Measurements from ENCODE around the gene PDIA4.

The PDIA4 gene

DNA sequence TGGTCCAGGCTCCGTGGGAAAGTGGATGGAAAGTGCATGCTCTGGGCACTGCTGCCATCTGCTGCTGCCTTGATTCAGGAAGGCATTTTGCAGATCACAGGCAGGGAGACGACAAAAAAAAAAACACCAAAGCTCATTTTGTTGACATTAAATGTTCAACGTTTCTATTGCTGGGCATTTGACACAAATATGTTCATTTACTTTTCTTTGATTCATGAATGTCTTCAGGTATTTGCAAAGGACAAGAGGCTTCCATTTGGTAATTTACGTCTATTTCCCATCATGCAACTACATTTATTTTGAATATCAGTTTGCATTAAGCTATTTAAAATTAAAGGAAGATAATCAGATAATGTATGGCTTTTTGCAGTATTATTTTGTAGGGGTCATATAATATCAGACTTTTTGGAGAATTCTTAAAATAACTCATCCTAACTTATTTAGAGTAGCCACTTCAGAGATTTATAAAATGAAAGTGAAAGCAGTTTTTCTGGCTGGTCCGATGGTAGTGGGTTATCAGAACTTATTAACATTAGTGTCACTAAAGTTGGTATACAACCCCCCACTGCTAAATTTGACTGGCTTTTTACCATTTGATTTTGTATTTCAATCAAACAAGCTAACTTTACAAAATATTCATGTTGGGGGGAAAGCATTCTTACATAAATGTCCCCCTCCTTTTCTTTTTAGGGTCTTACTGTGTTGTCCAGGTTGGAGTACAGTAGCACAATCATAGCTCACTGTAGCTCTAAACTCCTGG, 65.3 kb downstream of the PDIA4 start:
- no peaks in the 10 kb centered on the region for H3K27me3 ChIP-seq (replicated peaks; ENCODE audit: control insufficient read depth, insufficient read depth, low read length)
- no peaks in the 10 kb centered on the region for H3K36me3 ChIP-seq (ENCODE audit: control insufficient read depth, insufficient read depth, low read length)
- peak; percentile 71 for DNase-seq (ENCODE audit: extremely low read depth, insufficient read length)
- peak overlapping the region; percentile 72 for H3K4me3 ChIP-seq (replicated peaks; ENCODE audit: low read depth, low read length)
- peak; percentile 81 for TF ChIP-seq CTCF (IDR thresholded peaks at IDR 0.05; ENCODE audit: insufficient read depth, low read length, poor library complexity, severe bottlenecking)

DNA sequence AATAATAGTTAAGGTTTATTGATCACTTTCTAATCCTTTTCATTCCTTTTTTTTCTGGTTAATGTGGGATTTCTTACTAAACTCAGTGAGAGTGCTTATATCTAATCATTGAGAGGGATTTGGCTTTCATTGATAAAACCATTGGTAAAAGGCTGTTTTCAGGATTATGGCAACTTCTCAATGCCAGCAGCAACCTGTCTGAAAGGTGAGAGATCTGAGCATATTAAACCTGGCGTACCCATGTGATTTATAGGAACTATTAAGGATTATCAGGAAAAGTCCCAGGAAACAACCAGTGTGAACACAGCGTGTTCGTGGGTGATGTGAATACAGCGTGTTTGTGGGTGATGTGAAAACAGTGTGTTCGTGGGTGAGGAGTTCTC, 65.9 kb downstream of the PDIA4 start:
- Histone ChIP-seq H3K27me3 (replicated peaks; ENCODE audit: control insufficient read depth, insufficient read depth, low read length) (no peaks in the 10 kb centered on the region), H3K36me3 (ENCODE audit: control insufficient read depth, insufficient read depth, low read length) (no peaks in the 10 kb centered on the region), H3K4me3 (replicated peaks; ENCODE audit: low read depth, low read length) (peak overlapping the region; percentile 72)
- no peak for TF ChIP-seq CTCF (IDR thresholded peaks at IDR 0.05; ENCODE audit: insufficient read depth, low read length, poor library complexity, severe bottlenecking)
- DNase-seq (ENCODE audit: extremely low read depth, insufficient read length): no peak

DNA sequence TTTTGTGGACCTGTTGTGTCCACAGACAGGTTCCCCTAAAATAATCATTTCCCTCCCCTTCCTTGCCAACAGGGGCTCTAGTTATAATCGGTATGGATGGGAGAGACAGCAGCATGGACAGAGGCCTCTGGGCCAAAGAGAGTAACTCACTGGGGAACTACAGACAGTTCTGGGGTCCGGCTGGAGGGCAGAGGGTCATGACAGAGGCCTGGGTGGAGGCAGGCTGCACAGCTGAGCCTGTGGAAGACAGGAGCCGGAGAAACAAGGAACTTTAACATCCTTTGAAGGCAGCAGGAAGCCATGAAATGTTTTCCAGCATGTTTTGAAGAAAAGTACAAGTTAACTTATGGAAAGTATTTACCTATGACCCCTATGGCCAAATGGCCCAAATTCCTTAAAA, 68.6 kb downstream of the PDIA4 start:
- no peak for TF ChIP-seq CTCF (IDR thresholded peaks at IDR 0.05; ENCODE audit: insufficient read depth, low read length, poor library complexity, severe bottlenecking)
- no peak for DNase-seq (ENCODE audit: extremely low read depth, insufficient read length)
- H3K36me3 ChIP-seq (ENCODE audit: control insufficient read depth, insufficient read depth, low read length): no peaks in the 10 kb centered on the region

GRCh38 chr7:148958061-148958460, 70.2 kb downstream of the PDIA4 start:
- TF ChIP-seq CTCF (IDR thresholded peaks at IDR 0.05; ENCODE audit: insufficient read depth, low read length, poor library complexity, severe bottlenecking): no peak
- H3K27me3 ChIP-seq (replicated peaks; ENCODE audit: control insufficient read depth, insufficient read depth, low read length): no peaks in the 10 kb centered on the region
- DNase-seq (ENCODE audit: extremely low read depth, insufficient read length): no peak
- no peaks in the 10 kb centered on the region for H3K36me3 ChIP-seq (ENCODE audit: control insufficient read depth, insufficient read depth, low read length)
- H3K4me3 ChIP-seq (replicated peaks; ENCODE audit: low read depth, low read length): no peak overlapping the region

More for the DNA sequence above, 68.6 kb downstream of the PDIA4 start:
- Histone ChIP-seq H3K4me3 (replicated peaks; ENCODE audit: low read depth, low read length) (no peak overlapping the region), H3K27me3 (replicated peaks; ENCODE audit: control insufficient read depth, insufficient read depth, low read length) (no peaks in the 10 kb centered on the region)

DNA sequence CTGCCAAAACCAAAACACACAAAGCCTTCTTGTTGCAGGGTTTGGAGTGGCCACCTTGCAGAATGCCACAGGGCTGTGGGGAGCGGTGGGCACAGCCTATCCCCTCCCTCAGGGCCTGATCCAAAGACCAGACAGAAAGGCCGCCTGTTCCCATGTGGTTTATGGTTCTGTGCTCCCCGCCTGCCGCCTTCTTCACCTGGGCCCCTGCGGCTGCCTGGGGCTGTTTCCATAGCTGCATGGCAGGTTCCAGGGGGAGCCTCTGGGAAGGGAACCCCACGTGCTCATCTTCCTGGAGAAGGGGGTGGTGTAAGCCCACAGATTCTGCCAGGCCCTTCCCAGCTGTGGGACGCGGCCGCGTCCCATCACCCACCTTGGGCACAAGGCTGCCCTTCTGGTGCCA, 73.5 kb downstream of the PDIA4 start:
- Histone ChIP-seq H3K36me3 (ENCODE audit: control insufficient read depth, insufficient read depth, low read length) (no peaks in the 10 kb centered on the region), H3K27me3 (replicated peaks; ENCODE audit: control insufficient read depth, insufficient read depth, low read length) (no peaks in the 10 kb centered on the region), H3K4me3 (replicated peaks; ENCODE audit: low read depth, low read length) (no peak overlapping the region)
- DNase-seq (ENCODE audit: extremely low read depth, insufficient read length): no peak
- no peak for TF ChIP-seq CTCF (IDR thresholded peaks at IDR 0.05; ENCODE audit: insufficient read depth, low read length, poor library complexity, severe bottlenecking)

DNA sequence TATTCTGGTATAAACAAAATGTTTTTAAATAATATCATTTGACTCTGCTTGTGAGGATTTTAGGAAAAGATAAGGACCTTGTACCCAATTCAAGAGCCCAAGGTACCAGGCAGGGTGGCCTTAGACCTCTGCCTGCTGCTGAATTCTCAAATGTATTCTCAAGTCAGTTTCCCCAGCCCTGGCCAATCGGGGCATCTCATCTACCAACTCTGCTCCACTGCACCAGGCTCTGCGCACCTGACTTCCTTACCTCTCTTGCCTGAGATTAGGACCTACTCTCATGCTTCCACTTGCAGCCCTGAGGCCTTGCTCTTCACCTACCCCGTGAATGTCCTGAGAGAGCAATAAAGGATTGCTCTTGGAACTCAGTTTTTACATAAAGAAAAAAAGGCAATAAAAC, 74.6 kb downstream of the PDIA4 start:
- Histone ChIP-seq H3K27me3 (replicated peaks; ENCODE audit: control insufficient read depth, insufficient read depth, low read length) (no peaks in the 10 kb centered on the region), H3K4me3 (replicated peaks; ENCODE audit: low read depth, low read length) (no peak overlapping the region), H3K36me3 (ENCODE audit: control insufficient read depth, insufficient read depth, low read length) (no peaks in the 10 kb centered on the region)
- no peak for DNase-seq (ENCODE audit: extremely low read depth, insufficient read length)
- no peak for TF ChIP-seq CTCF (IDR thresholded peaks at IDR 0.05; ENCODE audit: insufficient read depth, low read length, poor library complexity, severe bottlenecking)
